CD14-positive monocyte (primary cell): ENCODE measurements around the gene URAD. TPM values are rescaled to one million over a fixed set of nuclear protein-coding genes. Genes with fewer than 3 reads are reported as not detected.

Source experiments
- DNase-seq, 3 donors: peaks; one replicate each; pipeline ENCODE4 v3.0.0-alpha.2; 2011 to 2022
- H2AFZ ChIP-seq: 2 replicates; pipeline ENCODE4 v1.6.0; 2012; ENCODE audit warnings: mild to moderate bottlenecking, low read depth, low read length, inconsistent platforms; ENCODE audit not compliant: insufficient read depth, poor library complexity, severe bottlenecking
- H3K27ac ChIP-seq, 2 donors: 1 replicate in 1 of 2; 2 replicates in 1 of 2; pipeline ENCODE4 v1.5.1; 2012 to 2013; ENCODE audit warnings: low read length in 2 of 2, control low read depth in 1 of 2, inconsistent platforms in 1 of 2, low read depth in 1 of 2, mild to moderate bottlenecking in 1 of 2
- H3K27me3 ChIP-seq, 2 donors: one replicate each; pipeline versions ENCODE4 v1.6.0 to v1.6.1; 2011 to 2013; ENCODE audit warnings: low read length in 2 of 2; ENCODE audit not compliant: control insufficient read depth in 2 of 2, insufficient read depth in 2 of 2
- H3K36me3 ChIP-seq, 2 donors: replicated peaks in 1 of 2; 1 replicate in 1 of 2; 2 replicates in 1 of 2; pipeline versions ENCODE4 v1.5.1 to v1.6.1; 2012 to 2013; ENCODE audit warnings: low read length in 2 of 2, control low read depth in 1 of 2, inconsistent platforms in 1 of 2, mild to moderate bottlenecking in 1 of 2; ENCODE audit not compliant: insufficient read depth in 2 of 2, control insufficient read depth in 1 of 2
- H3K4me1 ChIP-seq, 2 donors: 1 replicate in 1 of 2; 2 replicates in 1 of 2; pipeline versions ENCODE4 v1.5.1 to v1.6.1; 2012 to 2013; ENCODE audit warnings: low read length in 2 of 2, control low read depth in 1 of 2, inconsistent platforms in 1 of 2, mild to moderate bottlenecking in 1 of 2, moderate library complexity in 1 of 2; ENCODE audit not compliant: insufficient read depth in 2 of 2, control insufficient read depth in 1 of 2
- H3K4me2 ChIP-seq: replicated peaks from 2 replicates; pipeline ENCODE3; 2012; ENCODE audit warnings: low read length, moderate library complexity, mild to moderate bottlenecking; ENCODE audit not compliant: poor library complexity, severe bottlenecking; ENCODE audit errors: extremely low read depth
- H3K4me3 ChIP-seq, 3 experiments: fragments of 200-600 bp in 1 of 3; sonication (generic) in 1 of 3; replicated peaks in 1 of 3; 1 replicate in 2 of 3; 2 replicates in 1 of 3; pipeline ENCODE4 v1.5.1; 2011 to 2013; ENCODE audit warnings: low read length in 3 of 3, mild to moderate bottlenecking in 3 of 3, control low read depth in 2 of 3, low read depth in 2 of 3, inconsistent platforms in 1 of 3, moderate library complexity in 1 of 3
- H3K79me2 ChIP-seq: 2 replicates; pipeline ENCODE4 v1.6.0; 2012; ENCODE audit warnings: mild to moderate bottlenecking, control low read depth, inconsistent platforms, low read length, moderate library complexity; ENCODE audit not compliant: insufficient read depth
- H3K9ac ChIP-seq: 2 replicates; pipeline ENCODE4 v1.6.0; 2017; ENCODE audit warnings: low read length, mild to moderate bottlenecking; ENCODE audit not compliant: insufficient read depth, poor library complexity, severe bottlenecking
- H3K9me3 ChIP-seq, 2 donors: replicated peaks in 1 of 2; 1 replicate in 1 of 2; 2 replicates in 1 of 2; pipeline versions ENCODE4 v1.5.1 to v1.6.1; 2012 to 2013; ENCODE audit warnings: low read length in 2 of 2, control low read depth in 1 of 2; ENCODE audit not compliant: control insufficient read depth in 1 of 2, insufficient read depth in 1 of 2
- H4K20me1 ChIP-seq: 2 replicates; pipeline ENCODE4 v1.6.0; 2012; ENCODE audit warnings: mild to moderate bottlenecking, low read length, control low read depth, moderate library complexity; ENCODE audit not compliant: insufficient read depth
- H3K27ac Mint-ChIP-seq, 7 donors: one replicate each; pipeline ENCODE4 v1.8.0; 2020; ENCODE audit warnings: mild to moderate bottlenecking in 7 of 7, mixed read lengths in 7 of 7, moderate library complexity in 6 of 7, inconsistent platforms in 2 of 7
- H3K27me3 Mint-ChIP-seq, 3 donors: one replicate each; pipeline ENCODE4 v1.8.0; 2021 to 2022; ENCODE audit warnings: low read depth in 3 of 3, mild to moderate bottlenecking in 3 of 3, mixed read lengths in 3 of 3, moderate library complexity in 3 of 3, inconsistent platforms in 1 of 3
- H3K36me3 Mint-ChIP-seq, 2 donors: one replicate each; pipeline ENCODE4 v1.8.0; 2020; ENCODE audit warnings: mixed read lengths in 2 of 2, inconsistent platforms in 1 of 2, mild to moderate bottlenecking in 1 of 2
- H3K4me1 Mint-ChIP-seq: one replicate; pipeline ENCODE4 v1.8.0; 2020; ENCODE audit warnings: mild to moderate bottlenecking, mixed read lengths
- H3K4me3 Mint-ChIP-seq, 2 donors: one replicate each; pipeline ENCODE4 v1.8.0; 2020; ENCODE audit warnings: mild to moderate bottlenecking in 2 of 2, mixed read lengths in 2 of 2, moderate library complexity in 1 of 2
- H3K9me3 Mint-ChIP-seq, 7 donors: one replicate each; pipeline ENCODE4 v1.8.0; 2020 to 2022; ENCODE audit warnings: mixed read lengths in 7 of 7, mild to moderate bottlenecking in 6 of 7, moderate library complexity in 6 of 7, inconsistent platforms in 2 of 7
- CTCF ChIP-seq: fragments of 200-600 bp; IDR thresholded peaks from one replicate; pipeline ENCODE4 v1.8.0; 2022; ENCODE audit warnings: antibody characterized with exemption, mild to moderate bottlenecking
- WGBS: methylation state at CpG from one replicate; pipeline ENCODE4 v1.1.5; 2013; ENCODE audit warnings: missing lambda C conversion rate; ENCODE audit not compliant: insufficient coverage; 5-methylcytosine and 5-hydroxymethylcytosine counted together
- intact Hi-C, 2 donors: fragments of 100-400 bp; cut with micrococcal nuclease; formaldehyde crosslinking; loops; one replicate each; pipeline versions ENCODE4 v1.15.0 to v1.15.1; 2023
- polyA plus RNA-seq, 3 donors: library from polyadenylated mRNA; depleted of rRNA in 1 of 3; unstranded in 2 of 3; stranded (reverse) in 1 of 3; fragments of 300-500 nt in 2 of 3; fragments of >200 nt in 1 of 3; fragmentation: Illumina TruSeq in 2 of 3; gene quantifications; 1 replicate in 2 of 3; 2 replicates in 1 of 3; pipeline ENCODE4 v1.2.3, GENCODE V29; 2012 to 2021

URAD gene
- polyA plus RNA-seq, 3 donors = 0.12 TPM; not detected in 2

DNA sequence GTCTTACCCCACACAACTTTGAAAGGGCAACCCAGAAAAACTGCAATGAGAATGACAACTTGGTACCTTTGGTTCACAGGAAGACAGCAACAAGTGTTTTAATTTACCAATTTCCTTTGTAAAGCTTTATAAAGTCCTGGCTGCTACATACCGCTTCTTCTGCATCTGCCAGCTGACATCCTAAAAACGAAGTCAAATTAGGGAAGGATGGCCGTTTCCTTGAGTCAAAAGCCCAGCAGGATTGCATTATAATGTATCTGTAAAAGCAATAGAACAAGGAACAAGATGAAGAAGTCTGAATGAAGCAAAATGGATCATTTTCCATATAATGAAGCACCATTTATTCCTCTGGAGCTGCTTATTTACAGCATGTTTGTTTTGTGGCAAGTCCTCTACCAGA, 25.8 kb upstream of the URAD start:
- no CpG with 5 or more reads among the region's 3 CpGs for WGBS
- Histone ChIP-seq H3K9me3 (no peaks in the 10 kb centered on the region), H3K4me3 (no peak overlapping the region), H3K9ac (no peak overlapping the region), H3K36me3 (peaks cover 16 to 60% of the 10 kb centered on the region in 2 donors), H3K4me2 (no peak overlapping the region), H2AFZ (no peak overlapping the region), H4K20me1 (no peaks in the 10 kb centered on the region), H3K79me2 (no peaks in the 10 kb centered on the region), H3K27ac (no peak overlapping the region), H3K27me3 (no peaks in the 10 kb centered on the region), H3K4me1 (no peaks in the 10 kb centered on the region)
- Mint-ChIP-seq H3K9me3 (no peaks in the 10 kb centered on the region), H3K36me3 (peaks cover 20 to 31% of the 10 kb centered on the region in 2 donors), H3K27ac (no peak overlapping the region), H3K27me3 (peaks cover 0 to 1% (median 1%) of the 10 kb centered on the region in 3 donors), H3K4me3 (no peak overlapping the region), H3K4me1 (peaks cover 10% of the 10 kb centered on the region)
- no peak for TF ChIP-seq CTCF
- no peak for DNase-seq
- intact Hi-C loops = no loop called here

- no peaks in the 10 kb centered on the region for H3K79me2 ChIP-seq
- no peaks in the 10 kb centered on the region for H3K27me3 ChIP-seq
- H3K4me2 ChIP-seq = no peak overlapping the region
- WGBS = no CpG with 5 or more reads among the region's 1 CpG
- H2AFZ ChIP-seq = no peak overlapping the region
- TF ChIP-seq CTCF = no peak
- Mint-ChIP-seq H3K27ac (no peak overlapping the region), H3K9me3 (no peaks in the 10 kb centered on the region), H3K4me3 (no peak overlapping the region), H3K27me3 (peaks cover 0 to 1% (median 1%) of the 10 kb centered on the region in 3 donors), H3K36me3 (peaks cover 19 to 32% of the 10 kb centered on the region in 2 donors), H3K4me1 (peaks cover 10% of the 10 kb centered on the region)
- no peak for DNase-seq
- no peak overlapping the region for H3K27ac ChIP-seq
- H3K4me1 ChIP-seq = no peaks in the 10 kb centered on the region
- intact Hi-C loops = no loop called here
- H3K4me3 ChIP-seq = no peak overlapping the region
- no peaks in the 10 kb centered on the region for H3K9me3 ChIP-seq
- H3K9ac ChIP-seq = no peak overlapping the region
- H3K36me3 ChIP-seq = peaks cover 13 to 57% of the 10 kb centered on the region in 2 donors
- no peaks in the 10 kb centered on the region for H4K20me1 ChIP-seq
These were observed 25.0 kb upstream of the URAD start for GRCh38 chr13:28013482-28013881.
